A549 treated with RU486 at 1 μM for 4 hours (cell line): ENCODE data around the gene SLC13A1. TPM values are rescaled to one million over a fixed set of nuclear protein-coding genes. Genes with fewer than 3 reads are reported as not detected.

Experiments used
- total RNA-seq: library from RNA; stranded (reverse); fragments of 200-300 nt; extraction: Qiagen RNA extraction; gene quantifications from 5 replicates; pipeline ENCODE4 v1.2.3, GENCODE V29; 2022; ENCODE audit warnings: low read depth

SLC13A1 gene
- total RNA-seq, result not detected in 5 replicates

GRCh38 chr7:123199883-123200282 lies at the start of gene SLC13A1:
TSS of gene SLC13A1 (minus strand) at chr7:123199969. CDS start at chr7:123199946, 23 bp downstream.

Other genes with a start within 250 kb of the SLC13A1 start
- gene TAS2R16, start 204.3 kb downstream of the SLC13A1 start, total RNA-seq, result not detected in 5 replicates